NCI-H526 (cell line): ENCODE results near the gene MAP3K20.
A peak's percentile ranks its signal among the peaks of the same experiment; 100 is the strongest.

Source experiments
- DNase-seq, 2 experiments: peaks; one replicate each; lab custom pipeline; 2025; lab: John Stamatoyannopoulos, UW

Gene MAP3K20

DNA sequence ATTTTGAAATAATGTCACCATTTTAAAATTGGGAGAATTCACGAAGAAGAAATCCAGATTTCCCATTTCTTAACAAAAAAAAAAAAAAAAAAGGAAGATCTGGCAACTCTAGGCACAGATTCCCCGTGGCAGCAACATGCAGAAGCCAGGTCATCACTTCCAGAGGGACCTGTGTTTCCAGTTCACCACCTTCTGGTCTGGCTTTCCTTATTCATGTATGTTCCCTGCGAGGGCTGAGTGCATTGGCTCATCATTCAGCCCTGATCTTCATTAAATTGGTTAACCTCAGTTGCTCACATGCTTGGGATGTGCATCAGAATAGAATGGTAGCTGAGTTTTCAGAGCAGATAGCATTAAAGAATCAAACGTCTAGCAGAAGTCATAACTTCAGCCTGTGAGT lies 25.0 kb upstream of the MAP3K20 start:
- no peak for DNase-seq

DNA sequence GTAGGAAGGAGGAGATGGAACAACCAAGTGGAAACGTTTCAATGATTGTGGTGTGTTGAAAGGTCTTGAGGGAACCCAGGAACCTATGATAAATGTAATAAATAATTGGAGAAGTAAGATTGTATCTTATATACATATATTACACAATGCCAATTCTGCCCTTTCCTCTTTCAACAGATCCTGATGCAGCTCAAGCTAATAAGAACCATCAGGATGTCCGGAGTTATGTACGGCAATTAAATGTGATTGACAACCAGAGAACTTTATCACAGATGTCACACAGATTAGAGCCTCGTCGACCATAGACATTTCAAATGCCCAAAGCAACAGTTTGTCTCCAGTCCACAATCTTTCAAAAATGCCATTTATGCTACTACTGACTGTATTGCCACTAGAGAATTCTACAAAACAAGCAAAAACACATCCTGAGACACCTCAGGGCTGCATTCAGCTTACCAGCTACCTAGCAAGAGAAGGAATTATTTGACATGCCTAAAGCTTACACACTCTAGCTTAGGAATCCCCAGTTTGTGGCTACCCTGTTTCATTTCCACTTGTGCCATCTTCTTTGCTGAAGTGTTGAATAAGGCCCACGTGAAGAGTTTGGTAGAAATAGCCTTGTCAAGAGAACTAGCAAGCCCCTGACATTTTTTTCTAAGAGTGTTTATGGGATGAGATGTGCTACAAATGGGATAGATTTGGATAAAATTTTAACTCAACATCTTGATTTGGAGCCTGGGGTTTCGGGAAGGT lies 24.0 kb upstream of the MAP3K20 start:
- no peak for DNase-seq

DNA sequence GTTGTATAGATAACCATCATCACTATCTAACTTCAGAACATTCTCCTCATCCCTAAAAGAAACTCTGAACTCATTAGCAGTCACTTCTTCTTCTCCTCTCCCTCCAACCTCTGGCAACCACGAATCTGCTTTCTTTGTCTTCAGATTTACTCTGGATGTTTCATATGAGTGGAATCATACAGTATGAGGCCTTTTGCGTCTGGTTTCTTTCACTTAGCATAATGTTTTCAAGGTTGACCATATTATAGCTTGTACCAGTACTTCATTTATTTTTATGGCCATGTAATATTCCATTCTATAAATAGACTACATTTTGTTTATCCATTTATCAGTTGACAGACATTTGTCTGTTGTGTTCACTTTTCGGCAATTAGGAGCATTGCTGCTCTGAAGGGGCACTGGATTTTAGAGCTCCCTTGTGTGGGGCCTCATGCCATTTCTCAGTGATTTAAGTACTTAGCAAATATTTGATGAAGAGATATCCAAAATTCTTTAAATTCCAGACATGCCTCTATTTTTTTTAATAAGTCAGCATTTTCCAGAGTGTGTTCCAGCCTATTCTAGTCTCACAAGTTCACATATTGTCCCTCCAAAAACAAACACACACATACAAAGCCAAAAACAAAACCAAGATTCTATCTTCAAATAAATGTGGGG lies 22.5 kb upstream of the MAP3K20 start:
- no peak for DNase-seq

DNA sequence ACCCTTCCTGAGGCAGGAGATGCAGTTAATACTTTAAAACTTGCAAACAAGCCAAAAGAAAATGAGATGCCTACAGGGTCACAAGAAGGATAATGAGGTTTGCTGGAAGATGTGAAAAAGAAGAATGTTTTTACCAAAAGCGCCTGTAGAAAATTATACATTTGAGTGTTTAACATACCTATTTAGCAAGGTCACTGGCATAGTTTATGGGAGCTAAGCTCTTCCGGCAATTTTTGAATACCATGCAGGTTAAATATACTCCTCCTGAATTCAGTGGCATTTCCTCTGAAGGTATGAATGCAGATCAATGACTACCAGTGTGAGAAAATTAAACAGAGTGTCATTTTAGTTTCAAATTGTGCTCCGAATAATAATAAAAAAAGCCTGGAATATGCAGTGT lies 21.2 kb upstream of the MAP3K20 start:
- DNase-seq = no peak

DNA sequence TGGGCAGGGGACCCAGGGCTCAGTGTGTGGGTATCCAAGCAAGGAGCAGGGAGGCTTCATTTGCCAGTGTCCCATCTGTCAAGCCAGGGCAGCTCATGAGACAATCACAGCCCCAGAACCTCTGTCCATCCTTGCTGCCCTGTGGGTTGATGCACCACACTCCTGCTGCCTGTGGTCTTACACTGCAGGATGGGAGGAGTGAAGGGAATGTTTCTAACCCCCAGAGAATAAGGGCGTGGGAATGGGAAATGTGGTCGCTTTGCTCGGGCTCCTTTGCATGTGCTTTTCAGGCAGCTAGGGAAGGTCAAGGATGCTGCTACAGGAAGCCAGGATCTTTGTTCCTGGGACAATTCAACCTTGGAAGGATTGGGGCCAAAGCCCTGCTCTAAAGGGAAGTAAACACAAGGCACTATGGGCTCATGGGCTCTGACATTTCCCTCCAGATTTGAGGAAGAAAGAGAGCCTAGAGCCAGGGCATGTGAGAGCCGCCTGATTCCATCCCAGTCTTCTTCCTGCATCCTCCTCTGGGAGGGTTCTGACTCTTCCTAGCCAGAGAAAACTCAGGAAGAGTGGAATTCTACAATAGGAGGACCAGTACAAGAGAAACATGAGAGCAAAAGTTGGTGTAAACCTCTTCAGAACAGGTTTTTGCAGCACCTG lies 18.8 kb upstream of the MAP3K20 start:
- DNase-seq = peak in 1 of 2 experiments; percentile 4

DNA sequence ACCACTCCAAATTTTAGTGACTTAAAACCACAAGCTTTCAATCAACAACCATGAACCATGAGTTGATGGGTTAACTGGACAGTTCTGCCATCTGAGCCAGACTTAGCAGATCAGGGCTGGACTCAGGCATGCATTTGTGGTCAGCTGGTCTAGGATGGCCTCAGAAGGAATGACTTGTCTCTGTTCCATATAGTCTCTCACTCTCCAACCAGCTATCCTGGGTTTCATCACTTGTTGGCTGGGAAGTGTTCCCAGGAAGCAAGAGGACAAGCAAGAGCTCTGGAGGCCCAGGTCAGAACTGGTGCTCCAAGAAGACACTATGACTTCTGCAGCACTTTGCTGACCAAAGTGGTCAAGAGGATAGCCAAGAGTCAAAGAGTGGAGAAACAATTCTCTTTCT lies 17.5 kb upstream of the MAP3K20 start:
- no peak for DNase-seq

DNA sequence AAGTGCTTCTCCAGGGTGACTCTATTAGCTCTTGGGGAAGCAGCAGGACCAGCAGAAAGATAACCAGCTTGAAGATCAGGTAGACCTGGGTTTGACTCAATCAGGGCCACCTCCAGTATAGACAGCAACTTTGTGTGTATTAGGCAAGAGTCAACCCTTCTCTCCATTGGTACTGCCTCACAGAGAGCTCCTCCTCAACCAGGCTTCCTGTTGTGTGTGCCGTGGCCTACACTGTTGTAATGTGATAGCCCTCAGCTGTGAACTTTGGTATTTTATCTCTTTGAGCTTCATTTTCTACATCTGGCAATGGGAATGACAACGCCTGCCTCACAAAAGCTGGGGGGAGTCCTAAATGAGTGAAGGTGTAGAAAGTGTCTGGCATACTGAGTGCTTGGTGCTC lies 17.0 kb upstream of the MAP3K20 start:
- DNase-seq = no peak

DNA sequence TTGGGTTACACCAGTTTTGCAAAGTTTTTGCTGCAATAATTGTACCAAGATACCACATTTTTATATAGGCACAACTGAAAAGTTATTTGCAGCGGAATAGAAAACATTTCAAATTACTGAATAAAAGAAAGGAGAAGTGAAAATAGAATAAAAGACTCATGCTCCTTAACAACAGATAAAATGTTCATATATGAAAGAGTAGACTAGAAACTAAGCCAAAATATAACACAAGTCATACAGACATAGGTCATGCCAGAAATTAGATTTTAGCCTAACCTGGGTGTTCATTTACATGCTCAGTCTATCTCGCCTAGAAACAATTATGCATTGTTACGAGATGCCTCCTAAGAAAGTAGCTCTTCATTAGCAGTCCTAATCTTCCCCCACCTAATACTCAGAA lies 16.4 kb upstream of the MAP3K20 start:
- DNase-seq = no peak

DNA sequence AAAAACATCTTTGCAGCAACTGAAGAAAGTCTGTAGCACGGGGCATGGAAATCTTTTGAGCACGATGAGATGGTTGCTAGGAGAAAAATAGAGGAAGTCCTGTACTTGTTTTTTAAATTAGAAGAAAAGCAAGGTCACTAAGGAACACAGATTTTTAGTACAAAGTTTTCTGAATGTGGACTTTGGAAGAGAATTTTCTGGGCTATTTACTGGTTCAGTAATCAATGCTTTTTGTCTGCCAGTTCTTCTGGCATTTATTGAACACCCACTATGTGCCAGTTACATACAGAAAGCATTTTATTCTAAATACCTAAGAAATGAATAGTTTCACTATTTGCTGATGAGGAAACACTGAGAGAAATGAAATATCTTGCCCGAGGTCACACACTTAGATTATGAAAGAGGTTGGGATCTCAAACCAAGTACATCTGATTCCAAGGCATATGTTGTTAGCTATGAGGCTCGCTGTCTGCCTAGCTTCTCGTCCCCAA lies 15.6 kb upstream of the MAP3K20 start:
- no peak for DNase-seq

DNA sequence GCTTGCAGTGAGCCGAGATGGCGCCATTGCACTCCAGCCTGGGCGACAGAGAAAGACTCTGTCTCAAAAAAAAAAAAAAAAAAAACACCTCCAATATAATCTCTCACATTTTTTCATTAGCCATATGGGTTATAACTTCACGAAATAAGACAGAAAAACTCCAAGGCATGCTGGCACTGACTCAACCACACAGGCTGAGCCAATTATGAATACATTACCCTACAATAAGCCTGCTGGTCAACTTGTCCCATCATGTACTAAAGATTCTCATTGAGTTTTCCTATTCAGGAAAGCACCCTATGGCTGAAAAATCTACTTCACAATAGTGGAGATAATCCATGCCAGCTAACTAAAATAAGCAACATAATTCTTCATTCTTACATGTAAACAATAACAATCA lies 12.8 kb upstream of the MAP3K20 start:
- DNase-seq = no peak

DNA sequence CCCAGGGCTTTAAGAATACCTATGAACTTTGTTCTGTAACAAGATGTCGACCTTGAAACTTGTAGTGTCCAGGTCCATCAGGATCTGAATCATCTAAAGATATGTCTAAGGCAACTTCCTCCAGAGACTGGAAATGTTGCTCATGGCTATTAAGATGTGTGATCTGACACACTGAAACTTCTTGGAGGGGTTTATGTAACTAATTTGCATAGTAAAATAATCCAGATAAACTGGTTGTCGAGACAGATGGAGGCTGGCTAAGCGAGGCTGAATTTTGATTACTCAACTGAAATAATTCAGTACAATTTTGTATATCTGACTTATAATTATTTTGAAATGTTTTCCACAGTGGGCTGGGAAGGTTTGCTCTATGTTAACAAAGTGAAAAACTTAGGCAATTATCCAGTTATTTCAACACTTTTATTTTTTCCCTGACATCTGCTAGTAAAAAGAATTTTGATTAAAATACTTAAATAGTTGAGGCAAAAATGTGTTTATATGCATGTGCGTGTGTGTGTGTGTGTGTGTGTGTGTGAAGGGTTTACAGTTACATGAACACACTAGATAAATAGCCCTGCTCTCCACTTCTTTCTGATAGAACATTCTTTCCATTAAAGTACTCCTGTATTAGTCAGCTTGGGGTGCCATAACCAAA lies 11.4 kb upstream of the MAP3K20 start:
- DNase-seq = peak in 1 of 2 experiments; percentile 36

DNA sequence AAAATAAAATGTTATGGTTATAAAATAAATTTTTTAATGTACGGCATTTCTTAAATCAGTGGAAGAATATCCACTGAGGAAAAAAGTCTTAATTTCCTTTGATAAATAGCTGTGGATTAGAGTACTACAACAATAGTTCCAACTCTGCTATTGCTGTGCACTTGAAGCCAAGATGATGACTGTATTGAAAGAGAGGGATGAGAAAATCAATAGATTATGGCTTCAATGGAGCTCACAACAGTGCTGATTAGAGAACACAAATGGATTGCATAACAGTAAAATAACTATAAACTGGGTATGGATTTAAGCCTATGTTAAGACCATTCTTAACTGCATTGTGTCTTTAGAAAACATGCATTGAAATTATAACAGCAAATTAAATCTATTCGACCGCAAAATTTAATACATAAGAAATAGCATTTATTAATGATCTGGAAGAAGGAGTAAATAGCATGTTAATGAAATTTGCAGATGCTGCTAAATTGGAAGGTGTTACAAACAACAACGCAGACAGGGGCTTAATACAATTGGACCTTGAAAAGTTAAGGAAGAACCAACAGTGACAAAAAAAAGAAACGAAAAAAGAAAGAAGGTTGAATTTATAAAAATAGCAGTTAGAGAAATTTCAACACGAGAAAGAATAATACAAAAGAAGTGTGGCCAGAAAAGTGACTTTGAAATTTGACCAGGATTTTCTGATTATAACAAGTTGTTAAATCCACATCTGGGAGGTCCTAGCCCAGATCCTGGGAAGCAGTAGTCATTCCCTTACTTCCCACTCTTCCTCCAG lies 8.6 kb upstream of the MAP3K20 start:
- no peak for DNase-seq

DNA sequence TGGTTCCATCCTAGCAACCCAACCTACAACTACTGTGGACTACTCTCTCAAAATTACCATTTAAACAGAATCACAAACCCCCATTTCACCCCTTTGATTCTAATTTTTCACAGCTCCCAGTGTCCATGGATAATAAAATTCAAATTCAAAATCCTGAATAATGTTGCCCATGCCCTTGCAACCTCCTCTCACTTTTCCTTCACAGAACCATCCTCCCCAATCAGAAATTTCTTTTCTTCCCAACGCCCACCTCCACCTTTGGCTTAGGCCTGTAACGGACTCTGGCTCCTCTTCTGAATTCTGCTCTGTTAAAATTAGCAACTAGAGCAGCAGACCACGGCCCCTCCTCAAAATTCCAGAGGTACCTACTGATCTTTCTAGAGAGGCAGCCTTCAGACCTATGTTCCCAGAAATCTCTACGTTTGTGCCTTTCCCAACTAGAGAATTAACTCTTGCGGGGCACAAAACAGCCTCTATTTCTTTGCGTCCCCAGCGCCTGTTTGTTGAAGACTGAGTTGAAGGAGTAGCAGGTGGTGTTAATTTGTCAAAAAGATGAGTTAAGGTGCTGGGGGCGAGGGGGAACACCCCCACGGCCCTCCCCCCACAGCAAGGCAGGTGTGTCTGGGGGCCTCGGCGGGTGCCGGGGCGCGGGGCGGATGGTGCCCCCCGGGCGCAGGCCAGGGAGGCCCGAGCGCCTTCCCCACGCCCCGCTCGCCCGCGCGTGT lies 428 bp upstream of the MAP3K20 start:
- DNase-seq = peak; percentile 28 to 68

DNA sequence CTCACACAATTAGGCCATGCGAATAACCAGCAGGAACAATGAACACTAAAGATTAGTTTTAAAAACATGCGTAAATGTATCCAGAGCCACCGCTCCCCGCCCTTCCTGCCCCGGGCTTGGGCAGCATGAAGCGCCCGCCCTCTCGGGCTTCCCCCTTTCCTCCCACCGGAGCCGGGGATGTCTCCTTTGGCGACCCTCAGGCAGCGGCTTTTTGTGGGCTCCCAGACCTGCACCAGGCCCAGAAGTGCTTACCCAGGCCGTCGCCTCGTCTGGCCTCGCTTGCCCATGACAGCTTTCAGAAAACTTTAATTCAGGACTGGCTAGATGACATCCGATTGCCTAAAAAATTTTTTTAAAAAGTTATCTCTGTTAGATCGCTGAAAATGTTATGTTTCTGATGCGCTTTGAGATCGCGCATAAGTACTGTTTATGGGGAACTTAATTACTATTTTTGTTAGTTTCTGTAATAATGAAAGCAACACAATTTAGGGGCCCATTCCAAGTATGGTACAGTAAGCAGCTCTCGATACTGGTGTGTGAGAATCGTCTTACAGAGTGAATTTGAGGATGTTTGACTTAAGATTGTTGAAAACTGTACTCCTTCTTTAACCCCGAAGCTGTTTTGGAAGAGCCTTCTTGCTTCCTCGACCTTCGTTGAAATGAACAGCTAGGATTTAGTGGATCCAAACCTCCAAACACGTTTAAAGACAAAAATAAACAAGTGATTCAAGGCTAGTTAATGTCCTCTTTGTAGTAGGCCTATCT lies 1.1 kb downstream of the MAP3K20 start:
- DNase-seq = peak; percentile 55 to 77

DNA sequence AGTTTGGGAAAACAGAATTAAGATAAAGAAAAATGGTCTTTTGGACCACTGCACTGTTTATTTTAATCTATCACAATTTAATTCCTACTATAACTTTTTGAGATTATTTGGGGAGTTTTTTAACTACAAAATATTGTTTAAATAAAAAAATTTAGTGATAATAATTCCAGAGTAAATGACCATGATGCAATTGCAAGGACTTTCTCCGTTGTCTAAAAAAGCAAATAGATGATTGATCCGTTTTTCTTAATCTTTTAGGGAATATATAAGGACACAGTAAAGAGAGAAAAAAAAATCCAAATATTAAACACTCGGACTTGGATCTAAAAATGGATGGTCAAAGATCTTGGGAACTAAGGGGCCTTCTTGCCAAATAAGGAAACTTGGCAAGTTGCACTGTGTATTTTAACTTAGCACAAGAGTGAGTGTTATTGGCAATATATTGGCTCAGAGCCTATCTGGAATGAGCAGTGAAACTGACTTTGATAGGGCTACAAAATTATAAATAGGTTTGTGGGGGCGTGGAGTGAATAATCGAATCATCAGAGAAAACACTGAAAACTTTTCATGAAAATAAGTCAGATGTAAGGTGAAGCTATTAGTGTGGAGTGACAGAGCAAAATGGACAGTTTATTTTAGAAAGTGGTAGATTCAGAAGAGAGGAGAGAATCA lies 2.0 kb downstream of the MAP3K20 start:
- DNase-seq = no peak

DNA sequence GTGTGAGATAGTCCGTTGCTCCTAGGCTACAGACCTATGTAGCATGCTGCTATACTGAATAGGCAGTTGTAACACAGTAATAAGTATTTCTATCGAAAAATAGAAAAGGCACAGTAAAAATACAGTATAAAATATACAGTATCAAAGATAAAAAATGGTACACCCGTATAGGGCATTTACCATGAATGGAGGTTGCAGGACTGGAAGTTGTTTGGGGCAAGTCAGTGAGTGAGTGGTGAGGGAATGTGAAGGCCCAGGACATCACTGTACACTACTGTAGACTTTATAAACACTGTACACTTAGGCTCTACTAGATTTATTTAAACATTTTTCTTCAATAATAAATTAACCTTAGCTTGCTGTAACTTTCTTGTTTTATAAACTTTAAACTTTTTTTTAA lies 3.5 kb downstream of the MAP3K20 start:
- no peak for DNase-seq

DNA sequence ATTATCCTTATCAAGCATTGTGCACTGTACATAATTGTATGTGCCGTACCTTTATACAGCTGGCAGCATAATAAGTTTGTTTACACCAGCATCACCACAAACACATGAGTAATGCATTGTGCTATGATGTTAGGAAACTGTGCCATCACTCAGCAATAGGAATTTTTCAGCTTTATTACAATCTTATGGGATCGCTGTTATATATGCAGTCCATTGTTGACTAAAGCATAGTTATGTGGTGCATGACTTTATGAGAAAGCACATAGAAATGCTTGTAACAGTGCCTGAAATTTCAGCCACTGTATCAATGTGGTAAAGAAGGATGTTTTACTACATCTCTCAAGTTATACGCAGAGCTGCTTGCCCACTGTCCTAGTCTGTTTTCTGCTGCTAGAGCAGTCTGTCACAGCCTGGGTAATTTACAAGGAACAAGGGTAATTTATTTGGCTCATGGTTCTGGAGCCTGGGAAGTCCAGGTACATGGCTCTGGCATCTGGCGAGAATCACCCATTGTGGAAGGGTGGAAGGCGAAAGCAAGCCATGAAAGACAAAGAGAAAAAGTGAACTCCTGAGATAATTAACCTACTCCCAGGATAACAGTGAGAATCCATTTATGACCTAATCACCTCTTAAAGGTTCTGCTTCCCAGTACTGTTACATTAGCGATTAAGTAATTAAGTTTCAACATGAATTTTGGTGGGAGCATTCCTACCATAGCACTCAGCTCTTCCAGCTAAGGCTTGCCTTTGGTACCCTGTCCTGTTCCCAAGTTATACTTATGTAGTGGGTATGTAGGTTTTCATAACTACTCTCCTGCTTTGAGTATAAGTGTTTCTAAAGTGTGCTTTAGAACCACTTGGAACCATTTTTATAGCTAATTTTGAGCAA lies 4.6 kb downstream of the MAP3K20 start:
- no peak for DNase-seq

DNA sequence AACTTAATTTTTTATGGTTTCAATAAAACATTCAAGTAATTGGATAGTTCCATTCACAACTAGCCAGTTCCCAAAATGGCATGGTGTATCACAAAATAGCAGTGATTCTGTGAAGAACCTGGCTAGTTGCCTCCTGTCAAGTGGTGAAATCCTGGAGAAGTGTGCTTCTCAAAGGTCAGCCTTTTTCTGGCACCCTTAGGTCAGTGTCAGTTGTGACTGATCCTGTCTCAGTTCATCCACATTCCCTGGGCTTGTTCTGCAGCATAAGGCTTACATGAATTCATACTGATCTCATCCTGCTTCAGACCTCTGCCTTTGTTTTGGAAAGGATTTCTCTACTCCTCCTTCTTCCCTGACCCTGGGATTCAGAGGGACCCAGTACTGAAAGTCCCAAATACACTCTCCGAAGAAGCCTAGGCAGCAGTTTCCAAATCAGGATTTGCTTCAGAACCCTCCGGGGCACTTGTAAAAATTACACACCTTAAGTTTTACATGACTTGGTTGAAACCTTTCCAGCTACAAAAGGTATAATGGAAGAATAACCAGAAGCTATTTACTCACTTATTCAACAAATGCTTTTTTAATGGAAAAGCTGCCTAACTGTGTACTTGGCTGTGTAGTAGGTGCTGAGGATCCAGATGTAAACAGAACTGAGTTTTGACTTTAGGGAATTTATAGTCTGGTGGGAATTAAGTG lies 11.0 kb downstream of the MAP3K20 start:
- DNase-seq = no peak
